ENCODE results near the gene HSPG2.

The HSPG2 gene

DNA sequence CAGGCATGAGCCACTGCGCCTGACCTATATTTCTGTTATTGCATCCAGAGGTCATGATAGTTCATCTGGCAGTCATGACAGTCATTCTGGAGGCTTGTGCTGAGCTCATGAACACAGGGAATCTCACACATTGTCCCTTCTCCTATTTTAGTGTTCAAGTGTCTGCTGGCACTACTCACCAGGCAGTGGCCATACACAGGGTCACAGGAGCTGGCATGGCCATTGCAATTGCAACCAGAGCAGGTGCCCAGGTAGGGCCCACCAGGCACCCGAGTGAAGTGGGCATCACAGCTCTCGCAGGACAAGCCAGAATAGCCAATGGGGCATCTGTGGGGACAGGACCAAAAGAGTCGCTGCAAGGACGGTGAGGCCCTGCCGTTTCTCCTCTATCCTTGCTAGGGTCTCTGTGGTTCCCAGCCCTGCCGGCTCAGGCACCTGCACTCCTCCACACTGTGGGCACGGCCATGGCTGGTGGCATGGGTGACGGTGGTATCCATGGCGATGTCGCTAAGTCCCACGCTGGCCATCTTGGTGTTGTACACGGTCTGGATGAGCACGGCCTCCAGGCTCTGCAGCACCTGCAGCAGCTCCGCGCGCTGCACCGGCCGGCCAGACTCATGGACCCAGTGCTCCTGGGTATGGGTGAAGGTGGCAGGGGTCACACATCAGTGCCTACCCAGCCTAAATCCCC is 57.0 kb downstream of the HSPG2 start:
- no peak for DNase-seq (ENCODE audit: low read depth)

DNA sequence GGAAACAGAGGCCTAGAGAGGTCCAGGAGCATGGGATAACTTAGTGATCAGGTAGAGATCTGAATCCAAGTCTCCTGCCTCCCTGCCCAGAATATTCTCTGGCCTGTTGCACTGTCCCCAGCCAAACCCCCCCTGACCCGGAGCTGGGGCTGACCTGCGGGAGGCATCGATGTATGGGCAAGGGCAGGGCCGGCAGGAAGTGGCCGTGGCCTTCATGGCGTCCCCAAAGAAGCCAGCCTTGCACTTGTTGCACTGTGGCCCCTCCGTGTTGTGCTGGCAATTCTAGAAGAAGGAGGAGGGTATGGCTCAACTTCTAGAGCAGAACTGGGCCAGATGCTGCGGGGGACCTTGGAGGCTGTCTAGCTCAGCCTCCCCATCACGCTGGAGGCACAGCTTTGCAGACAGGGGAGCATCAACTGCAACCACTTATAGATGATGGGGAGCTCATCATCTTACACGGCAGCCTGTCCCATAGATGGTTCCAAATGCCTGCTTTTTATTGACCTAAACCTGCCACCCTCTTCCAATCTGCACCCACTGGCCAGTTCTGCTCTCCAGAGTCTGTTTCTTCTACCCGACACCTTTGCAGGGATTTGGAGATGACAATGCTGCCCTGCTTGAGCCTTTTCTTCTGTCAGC is 58.2 kb downstream of the HSPG2 start:
- DNase-seq (ENCODE audit: low read depth), result no peak

DNA sequence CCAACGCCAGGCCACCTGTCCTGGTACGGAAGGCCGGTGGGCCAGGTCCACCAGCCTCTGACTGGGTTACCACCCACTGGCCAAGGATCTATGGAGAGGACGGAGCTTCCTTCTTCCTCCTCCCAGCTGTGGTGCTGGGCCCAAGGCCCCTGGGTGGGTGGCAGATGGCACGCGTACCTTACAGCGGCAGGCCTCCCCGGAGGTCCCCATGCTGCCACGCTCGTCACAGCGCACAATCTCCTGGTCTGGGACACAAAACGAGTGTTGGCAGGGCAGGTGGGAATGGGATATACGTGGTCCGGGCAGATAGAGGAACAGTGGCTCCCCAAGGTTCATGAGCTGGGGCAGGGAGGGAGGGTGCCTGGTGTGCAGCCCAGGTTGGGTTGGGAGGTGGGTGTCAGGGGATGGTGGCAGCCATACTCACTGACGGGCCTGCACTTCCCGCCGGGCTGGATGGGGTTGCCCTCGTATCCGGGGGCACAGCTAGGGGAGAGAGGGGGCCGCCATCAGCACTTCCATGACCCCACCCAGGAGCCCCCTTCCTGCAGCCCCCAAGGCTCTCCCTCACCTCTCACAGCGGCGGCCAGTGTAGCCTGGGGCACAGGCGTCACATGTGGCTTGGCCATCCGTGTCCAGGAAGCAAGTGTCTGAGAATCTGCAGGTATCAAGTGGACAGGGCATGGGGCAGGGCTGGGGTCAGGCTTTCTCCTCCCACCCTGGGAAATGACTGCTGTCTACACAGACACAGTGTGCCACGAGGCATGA is 58.9 kb downstream of the HSPG2 start:
- DNase-seq (ENCODE audit: low read depth), result no peak

GRCh38 chr1:21876267-21876666 is 60.8 kb downstream of the HSPG2 start:
- DNase-seq (ENCODE audit: low read depth), result no peak

DNA sequence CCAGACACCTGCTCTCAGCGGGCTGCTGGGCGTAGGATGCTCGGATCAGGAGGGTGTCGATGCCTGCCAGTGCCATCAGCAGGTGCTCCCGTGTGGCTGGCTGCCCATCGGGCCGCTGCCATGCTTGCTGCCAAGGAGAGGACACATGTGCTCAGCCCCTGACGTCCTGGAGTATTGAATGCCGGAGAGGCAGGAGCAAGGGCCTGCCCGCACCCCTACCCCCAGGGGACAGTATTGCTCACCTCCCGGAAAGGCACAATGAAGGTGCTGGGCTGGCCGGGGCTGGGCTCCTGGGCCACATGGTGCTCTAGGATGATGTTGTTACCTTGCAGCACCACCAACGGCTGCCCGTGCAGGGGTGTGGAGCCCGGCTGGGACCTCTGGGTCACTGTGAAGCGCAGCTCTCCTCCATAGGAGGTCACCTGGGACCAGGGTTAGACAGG is 61.5 kb downstream of the HSPG2 start:
- no peak for DNase-seq (ENCODE audit: low read depth)

GRCh38 chr1:21874778-21875547 is 62.1 kb downstream of the HSPG2 start:
- no peak for DNase-seq (ENCODE audit: low read depth)

GRCh38 chr1:21874328-21874727 is 62.8 kb downstream of the HSPG2 start:
- DNase-seq (ENCODE audit: low read depth), result no peak

GRCh38 chr1:21873761-21874160 is 63.3 kb downstream of the HSPG2 start:
- no peak for DNase-seq (ENCODE audit: low read depth)

- no peak for DNase-seq (ENCODE audit: low read depth)
Measured at GRCh38 chr1:21873174-21873573, 63.9 kb downstream of the HSPG2 start.

GRCh38 chr1:21872445-21873079 is 64.5 kb downstream of the HSPG2 start:
- DNase-seq (ENCODE audit: low read depth), result no peak

DNA sequence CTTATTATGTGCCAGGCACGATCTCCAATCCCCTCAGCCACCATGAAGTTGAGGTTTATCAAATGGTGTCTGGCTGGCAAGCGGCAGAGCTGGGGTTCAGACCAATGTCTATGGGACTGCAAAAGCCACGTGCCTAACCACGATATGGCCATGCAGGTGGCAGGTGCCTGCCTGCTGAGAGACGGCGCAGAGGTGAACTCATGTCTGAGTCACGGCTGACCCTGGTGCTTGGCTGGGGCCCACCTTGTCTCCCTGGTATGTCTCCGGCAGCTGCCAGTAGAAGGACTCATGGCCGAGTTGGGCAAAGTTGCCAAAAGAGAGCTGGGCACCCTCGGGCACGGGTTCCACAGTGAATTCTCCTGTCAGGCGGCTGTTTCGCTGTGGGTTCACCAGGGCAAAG is 65.2 kb downstream of the HSPG2 start:
- DNase-seq (ENCODE audit: low read depth), result no peak

- no peak for DNase-seq (ENCODE audit: low read depth)
Measured at GRCh38 chr1:21870611-21871010, 66.5 kb downstream of the HSPG2 start.

DNA sequence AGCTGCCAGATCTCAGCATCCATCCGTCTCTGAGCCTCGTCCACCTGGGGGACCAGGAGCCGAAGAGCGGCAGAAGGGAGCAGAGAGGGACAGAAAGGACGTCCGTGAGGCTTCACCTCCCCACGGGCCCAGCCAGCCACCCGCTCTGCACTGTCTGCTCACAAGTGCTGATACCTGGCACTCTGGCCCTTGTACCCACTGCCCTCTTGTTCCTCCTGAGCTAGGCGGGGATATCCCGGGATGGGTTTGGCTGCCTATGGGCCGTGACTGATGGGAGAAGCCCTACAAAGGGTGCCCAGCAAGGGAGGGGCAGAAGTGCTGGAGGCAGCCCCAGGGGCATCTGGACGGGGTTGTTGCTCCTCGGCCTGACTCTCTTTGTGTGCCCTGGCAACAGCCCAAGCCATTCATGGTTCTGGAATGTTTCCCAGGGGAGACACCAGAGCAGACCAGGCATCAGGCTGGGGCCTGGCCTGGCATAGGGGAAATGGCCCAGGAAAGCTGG is 67.4 kb downstream of the HSPG2 start:
- DNase-seq (ENCODE audit: low read depth), result no peak

DNA sequence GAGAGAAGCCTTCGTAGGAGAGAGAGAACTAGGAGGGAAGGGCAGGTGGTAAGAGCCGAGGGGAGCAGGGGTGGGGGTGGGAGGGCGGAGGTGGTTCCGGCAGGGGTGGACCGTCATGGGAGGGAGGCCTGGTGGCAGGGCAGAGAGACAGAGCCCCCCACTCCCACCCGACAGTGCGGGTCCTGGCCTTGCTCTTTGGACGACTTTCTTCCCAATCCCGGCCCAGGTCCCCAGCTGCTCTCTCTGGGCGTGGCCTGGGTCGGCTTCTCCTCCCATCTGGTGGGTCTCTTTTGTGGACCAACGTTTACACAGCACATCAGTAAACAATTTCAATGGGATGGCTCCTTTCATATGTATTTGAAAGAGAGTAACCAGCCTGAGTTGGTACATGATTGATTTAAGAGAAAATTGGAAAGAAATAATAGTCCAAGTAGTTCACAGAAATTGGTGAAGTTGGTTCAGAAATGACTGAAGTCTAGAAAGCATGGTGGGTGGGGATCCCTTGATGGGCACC is 68.1 kb downstream of the HSPG2 start:
- DNase-seq (ENCODE audit: low read depth), result no peak

DNA sequence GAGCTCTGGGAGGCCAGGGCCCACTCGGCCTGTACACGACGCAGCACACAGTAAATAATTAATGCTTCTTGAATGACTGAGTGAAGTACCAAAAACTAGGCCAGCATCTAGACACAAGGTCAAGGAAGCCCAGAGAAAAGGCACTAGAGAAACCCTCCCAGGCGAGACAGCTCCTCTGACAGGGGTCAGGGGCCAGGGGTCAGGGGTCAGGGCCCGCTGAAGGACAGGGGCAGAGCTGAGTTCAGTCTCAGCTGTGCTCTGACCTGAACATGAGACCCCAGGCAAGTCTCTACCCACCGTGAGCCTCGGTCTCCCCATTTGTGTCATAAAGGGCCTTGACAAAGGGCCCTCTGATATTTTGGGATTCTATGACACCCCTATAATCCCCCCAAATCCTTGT is 68.6 kb downstream of the HSPG2 start:
- no peak for DNase-seq (ENCODE audit: low read depth)

DNA sequence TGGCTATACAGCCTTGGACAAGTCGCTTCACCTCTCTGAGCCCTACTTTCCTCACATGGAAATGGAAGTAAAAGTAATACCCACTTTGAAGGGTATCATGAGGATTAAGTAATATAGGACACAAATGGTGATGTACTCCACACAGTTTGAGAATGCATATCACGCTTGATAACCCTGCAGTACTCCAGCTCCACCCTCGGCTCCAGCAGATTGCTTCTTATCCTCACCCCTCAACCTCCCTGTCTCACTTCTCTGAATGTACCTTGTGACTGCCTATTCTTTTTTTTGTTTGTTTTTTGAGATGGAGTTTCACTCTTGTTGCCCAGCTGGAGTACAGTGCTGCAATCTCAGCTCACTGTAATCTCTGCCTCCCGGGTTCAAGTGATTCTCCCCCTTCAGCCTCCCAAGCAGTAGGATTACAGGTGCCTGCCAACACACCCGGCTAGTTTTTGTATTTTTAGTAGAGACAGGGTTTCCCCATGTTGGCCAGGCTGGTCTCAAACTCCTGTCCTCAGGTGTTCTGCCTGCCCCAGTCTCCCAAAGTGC is 69.6 kb downstream of the HSPG2 start:
- DNase-seq (ENCODE audit: low read depth), result no peak

DNA sequence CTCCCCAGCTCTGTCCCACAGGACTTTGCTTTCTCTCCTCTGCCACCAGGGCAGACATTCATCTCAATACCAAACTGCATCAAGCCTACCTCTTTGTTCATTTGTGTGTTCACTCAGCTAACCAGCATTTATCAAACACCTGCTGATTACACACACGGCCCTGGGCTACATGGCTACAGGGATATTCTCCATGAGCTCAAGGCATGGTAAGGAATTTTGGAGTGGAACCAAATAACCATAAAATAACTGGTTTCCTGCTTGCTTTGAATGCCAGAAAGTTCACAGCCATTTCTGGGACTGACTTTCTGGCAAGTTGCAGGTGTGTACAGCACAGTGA is 70.4 kb downstream of the HSPG2 start:
- no peak for DNase-seq (ENCODE audit: low read depth)

GRCh38 chr1:21865943-21866706 is 71.0 kb downstream of the HSPG2 start:
- DNase-seq (ENCODE audit: low read depth), result no peak

DNA sequence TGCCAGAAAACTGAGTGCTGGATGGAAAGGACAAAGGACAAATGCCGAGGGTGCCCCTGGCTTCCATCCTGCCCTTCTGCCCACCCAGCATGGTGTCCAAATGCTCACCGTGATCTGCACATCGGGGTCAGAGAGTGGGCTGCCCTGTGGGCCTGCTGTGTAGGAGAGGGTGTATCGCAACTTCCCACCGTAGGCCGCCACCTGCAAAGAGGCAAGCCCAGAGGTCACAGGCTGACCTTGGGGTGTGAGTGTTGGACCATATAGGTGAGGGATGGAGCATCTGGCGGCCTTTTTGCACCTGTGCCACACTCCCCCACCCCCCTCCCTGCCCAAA is 71.5 kb downstream of the HSPG2 start:
- no peak for DNase-seq (ENCODE audit: low read depth)

DNA sequence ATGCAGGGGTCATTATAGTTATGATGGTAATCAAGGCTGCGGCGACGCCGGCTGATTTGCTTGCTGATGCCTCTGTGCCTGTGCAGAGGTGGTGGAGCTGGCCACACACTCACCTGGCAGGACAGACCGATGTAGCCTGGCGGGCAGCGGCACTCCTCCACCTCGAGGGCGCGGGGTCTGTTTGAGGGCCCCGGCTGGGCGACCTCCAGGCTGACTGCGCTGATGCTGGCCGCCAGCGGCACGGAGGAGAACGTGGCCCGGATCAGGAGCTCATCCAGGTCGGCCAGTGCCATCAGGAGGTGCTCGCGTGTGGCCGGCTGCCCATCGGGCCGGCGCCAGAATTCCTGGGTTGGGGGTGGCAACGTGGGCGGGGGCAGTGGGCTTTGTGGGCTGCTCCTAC is 72.4 kb downstream of the HSPG2 start:
- no peak for DNase-seq (ENCODE audit: low read depth)

DNA sequence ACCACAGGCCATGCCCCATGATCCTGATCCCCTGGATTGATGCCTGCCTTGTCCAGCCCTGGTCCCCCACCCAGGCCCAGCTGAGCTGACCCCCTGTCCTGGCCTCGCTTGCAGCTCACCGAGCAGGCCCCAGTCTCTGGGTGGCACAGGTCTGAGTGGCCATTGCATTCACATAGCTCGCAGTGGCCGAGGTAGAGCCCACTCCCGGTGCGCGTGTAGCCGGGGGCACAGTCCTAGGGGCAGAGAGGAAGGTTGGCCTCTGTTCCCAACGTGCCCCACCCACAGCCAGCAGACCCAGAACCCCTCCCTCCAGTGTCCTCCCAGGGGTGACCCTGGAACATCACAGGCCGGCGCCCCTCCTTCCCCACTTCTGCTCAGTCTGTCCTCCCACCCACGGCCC is 73.1 kb downstream of the HSPG2 start:
- no peak for DNase-seq (ENCODE audit: low read depth)

All from stimulated activated CD8-positive, alpha-beta memory T cell treated with anti-CD3 and anti-CD28 coated beads, Interleukin-7, amount 100 ng/mL, for 24 hours (primary cell).